ENCODE measurements around the gene SLC39A9. TPM values are rescaled to one million over a fixed set of nuclear protein-coding genes. Genes with fewer than 3 reads are reported as not detected.

The SLC39A9 gene
- total and polyA plus RNA-seq, 2 experiments from 2014 or later, result 17.7 to 48.1 TPM

GRCh38 chr14:69373104-69373503, 25.4 kb upstream of the SLC39A9 start (continued):
- TF ChIP-seq ZNF462 (CRISPR knock-in tag; IDR thresholded peaks at IDR 0.05) (no peak), CTCF (conservative IDR thresholded peaks at IDR 0.05; ENCODE audit: low read depth in 2 of 2) (no peak), STAT1 (IDR thresholded peaks at IDR 0.05; ENCODE audit: unreplicated experiment) (no peak), NANOG (IDR thresholded peaks at IDR 0.05; ENCODE audit: borderline replicate concordance) (no peak), CREB1 (CRISPR knock-in tag; IDR thresholded peaks at IDR 0.05; ENCODE audit: low read depth) (no peak), JUNB (IDR thresholded peaks at IDR 0.05; ENCODE audit: unreplicated experiment) (no peak), EZH2 (IDR thresholded peaks at IDR 0.05; ENCODE audit: low read depth, unreplicated experiment) (no peak)

- H3K4me3 Mint-ChIP-seq, result no peak overlapping the region
- H3K36me3 Mint-ChIP-seq (ENCODE audit: low read depth), result peaks cover 35% of the 10 kb centered on the region; the same call in 2 of the 3 replicates
- Histone ChIP-seq H3K27me3 (ENCODE audit: insufficient read depth) (no peaks in the 10 kb centered on the region), H2AFZ (no peak overlapping the region), H3K79me2 (replicated peaks; ENCODE audit: insufficient read depth) (0 out of 2 replicates have a peak, but pooled peaks cover 6% of the 10 kb centered on the region), H4K20me1 (replicated peaks; ENCODE audit: insufficient read depth) (peaks cover 22% of the 10 kb centered on the region), H3K4me2 (no peak overlapping the region), H3K9me2 (ENCODE audit: insufficient read depth) (no peaks in the 10 kb centered on the region), H3K27ac (ENCODE audit: low read depth) (no peak overlapping the region), H3K4me1 (ENCODE audit: insufficient read depth) (no peaks in the 10 kb centered on the region), H3K36me3 (ENCODE audit: insufficient read depth) (peaks cover 15% of the 10 kb centered on the region), H3K4me3 (no peak overlapping the region), H3F3A (replicated peaks; ENCODE audit: low read depth) (no peaks in the 10 kb centered on the region)
- H3K27me3 Mint-ChIP-seq (ENCODE audit: insufficient read depth, low read depth, poor library complexity), result peaks cover 5% of the 10 kb centered on the region
- H3K27ac Mint-ChIP-seq, result no peak overlapping the region
- peaks cover 2% of the 10 kb centered on the region; the same call in 1 of the 3 replicates for H3K4me1 Mint-ChIP-seq
- TF ChIP-seq CTCF (conservative IDR thresholded peaks at IDR 0.05; ENCODE audit: low read depth in 2 of 2), result no peak
- TF ChIP-seq ETS1 (IDR thresholded peaks at IDR 0.05), result no peak
- no peak for TF ChIP-seq STAT1 (IDR thresholded peaks at IDR 0.05; ENCODE audit: unreplicated experiment)
- no peak for TF ChIP-seq NANOG (IDR thresholded peaks at IDR 0.05; ENCODE audit: borderline replicate concordance)
- TF ChIP-seq ZNF331 (CRISPR knock-in tag; IDR thresholded peaks at IDR 0.05; ENCODE audit: low read depth), result no peak
- TF ChIP-seq EZH2 (IDR thresholded peaks at IDR 0.05; ENCODE audit: low read depth, unreplicated experiment), result no peak
- no peak for ATAC-seq
- no peak for DNase-seq (ENCODE audit: low spot score)
- H3K9me3 Mint-ChIP-seq, result peaks cover 5% of the 10 kb centered on the region; the same call in 1 of the 3 replicates
Observed at GRCh38 chr14:69374235-69374634, 24.3 kb upstream of the SLC39A9 start.

Measured in GM23338 (cell line).